ENCODE data around the gene ZBED3.

ZBED3 gene

DNA sequence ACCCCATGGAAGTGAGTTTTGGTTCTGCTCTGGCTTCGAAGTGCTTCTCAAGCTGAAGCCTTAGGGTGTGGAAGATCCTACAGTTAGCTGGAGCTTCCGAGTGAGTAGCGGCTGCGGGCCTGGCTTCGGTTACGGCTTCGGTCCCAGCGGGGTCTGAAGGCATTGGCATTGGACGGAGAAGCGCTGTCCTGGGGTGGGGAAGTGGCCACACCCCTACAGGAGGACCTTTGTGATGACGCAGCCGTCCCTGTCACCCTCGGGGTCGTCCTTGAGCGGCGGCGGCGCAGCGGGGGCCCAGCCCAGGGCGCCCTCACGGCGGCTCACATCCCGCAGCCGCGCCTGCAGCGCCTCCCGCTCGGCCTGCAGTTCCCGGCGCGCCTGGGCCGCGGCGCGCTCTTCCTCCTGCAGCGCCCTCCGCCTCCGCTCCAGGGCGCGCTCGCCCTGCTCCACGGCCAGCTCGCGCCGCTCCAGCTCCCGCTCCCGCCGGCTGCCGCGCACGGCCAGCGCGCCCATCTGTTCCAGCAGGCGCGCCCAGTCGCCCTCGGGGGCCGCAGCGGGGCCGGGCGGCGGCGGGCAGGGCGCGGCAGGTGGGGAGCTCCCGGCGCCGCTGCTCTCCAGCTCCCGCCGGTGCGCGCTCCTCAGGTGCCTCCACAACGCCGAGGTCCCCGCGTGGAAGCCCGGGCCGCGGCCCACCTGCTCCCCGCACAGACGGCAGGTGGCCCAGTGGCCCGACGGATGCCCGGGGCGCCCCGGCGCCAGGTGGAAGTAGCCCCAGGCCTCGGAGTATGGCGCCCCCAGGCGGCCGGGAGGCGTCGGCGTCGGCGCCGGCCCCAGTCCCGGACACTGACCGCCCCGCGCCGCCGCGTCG lies 9.9 kb downstream of the ZBED3 start:
- DNase-seq, result peak; percentile 73

DNA sequence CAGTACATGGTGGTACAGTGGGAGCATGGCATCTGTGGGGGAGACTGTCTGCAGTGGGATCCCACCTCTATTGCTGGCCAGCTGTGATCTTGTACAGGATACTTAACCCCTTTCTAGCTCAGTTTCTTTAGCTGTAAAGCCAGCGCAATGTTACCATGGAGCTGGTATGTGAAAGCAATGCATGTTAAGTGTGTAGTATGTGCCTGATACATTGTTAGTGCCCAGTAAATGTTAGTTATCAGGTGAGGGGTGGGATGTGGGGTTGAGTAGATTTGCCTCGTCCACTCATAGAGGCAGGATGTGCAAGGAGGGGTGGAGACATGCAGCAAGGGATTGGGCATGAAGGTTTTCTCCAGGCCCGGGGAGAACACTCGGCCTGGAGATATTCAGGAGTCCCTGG lies 12.3 kb downstream of the ZBED3 start:
- no peak for DNase-seq

DNA sequence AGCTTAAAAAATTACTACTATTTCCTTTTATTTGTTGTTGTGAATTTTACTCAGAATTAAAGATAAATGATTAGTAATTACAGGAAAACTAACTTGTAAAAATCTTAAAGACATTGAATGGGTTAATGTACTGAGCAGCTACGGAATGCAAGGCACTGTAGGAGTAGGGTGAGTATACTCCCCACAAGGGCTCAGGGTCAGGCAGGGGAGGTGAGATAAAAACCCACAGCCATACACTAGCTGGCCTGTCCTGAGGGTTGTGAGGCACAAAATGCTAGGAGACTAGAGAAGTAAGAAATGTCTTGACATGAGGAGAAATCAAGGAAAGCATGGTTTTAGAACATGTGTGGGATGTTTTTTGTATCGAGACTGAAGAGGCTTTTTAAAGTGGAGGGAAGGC lies 13.4 kb downstream of the ZBED3 start:
- DNase-seq, result no peak

DNA sequence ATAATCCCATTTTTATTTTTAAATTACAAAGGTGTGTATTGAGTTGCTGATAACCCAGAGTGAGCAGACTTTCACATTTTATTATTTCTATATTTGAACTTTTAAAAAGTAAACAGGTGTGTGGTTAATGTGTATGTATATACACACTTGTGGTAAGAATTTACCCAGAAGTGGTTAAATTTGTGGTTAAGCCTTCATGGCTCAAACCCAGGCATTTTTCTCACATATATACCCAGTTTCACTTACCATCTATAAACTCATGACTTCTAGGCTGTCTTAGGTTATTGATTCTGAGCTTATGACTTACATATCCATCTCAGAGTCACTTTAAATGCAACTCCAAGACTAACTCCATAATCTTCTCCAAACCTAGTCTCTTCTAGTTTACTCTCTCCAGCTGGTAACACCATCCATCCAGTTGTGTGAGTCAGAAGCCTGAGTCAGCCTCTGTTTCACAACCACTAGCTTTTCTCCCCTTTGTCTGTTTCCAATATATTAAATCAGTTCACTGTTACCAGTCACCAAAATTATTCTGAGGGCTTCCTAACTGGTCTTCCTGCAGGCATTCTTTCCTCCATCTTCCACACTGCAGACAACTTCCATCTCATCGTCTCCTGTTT lies 20.2 kb downstream of the ZBED3 start:
- DNase-seq, result no peak

DNA sequence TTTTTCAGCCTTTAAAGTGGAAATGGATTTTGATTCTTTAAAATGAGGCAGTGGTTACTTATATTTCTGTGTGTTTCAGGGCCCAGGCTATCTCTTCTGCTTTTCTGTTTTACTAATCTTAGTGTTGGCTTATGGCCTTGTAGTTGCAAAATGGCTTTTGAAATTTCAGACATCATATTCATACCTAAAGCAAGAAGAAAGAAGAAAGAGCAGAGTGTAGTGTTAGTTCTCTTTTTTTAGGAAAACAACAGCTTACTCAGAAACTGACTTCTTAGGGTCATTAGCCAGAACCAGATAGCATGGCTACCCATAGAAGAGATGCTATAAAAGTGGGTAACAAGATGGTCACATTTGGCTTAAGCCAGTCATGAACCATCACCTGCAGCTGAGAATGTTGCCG lies 20.9 kb downstream of the ZBED3 start:
- DNase-seq, result no peak

DNA sequence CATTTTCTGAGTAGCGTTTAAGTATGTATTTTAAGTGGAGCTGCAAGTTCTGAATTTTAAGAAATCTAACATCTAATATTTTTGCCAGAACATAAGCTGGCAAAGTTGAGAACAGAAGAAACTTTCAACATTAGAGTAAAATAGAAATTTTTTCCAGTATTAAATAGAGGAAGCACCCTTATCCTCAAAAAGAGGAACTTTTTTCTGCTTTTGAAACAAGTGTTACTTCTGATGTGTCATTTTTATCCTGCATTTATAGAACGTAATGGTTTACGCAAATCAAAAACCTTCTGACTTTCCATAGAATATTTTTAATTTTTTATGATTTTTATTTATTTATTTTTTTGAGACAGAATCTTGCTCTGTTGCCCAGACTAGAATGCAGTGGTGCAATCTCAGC lies 21.8 kb downstream of the ZBED3 start:
- no peak for DNase-seq

DNA sequence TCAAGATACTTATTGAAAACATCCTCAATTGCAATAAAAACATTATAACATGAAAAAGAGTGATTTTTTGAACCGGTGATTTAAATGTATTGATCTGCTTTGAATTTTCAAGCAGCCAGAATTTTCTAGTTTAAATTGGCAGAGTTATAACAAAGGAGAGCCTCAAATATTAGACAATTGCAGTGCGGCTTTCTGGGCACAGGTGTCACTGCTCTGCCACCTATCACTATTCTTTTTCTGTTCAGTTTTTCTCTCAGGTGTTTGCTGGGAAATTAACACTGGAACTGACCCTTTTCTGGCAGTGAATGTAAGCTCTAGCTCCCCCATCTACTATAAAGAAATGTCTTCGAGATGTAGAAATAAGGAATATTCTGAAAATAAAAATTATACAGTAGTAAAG lies 23.0 kb downstream of the ZBED3 start:
- no peak for DNase-seq

DNA sequence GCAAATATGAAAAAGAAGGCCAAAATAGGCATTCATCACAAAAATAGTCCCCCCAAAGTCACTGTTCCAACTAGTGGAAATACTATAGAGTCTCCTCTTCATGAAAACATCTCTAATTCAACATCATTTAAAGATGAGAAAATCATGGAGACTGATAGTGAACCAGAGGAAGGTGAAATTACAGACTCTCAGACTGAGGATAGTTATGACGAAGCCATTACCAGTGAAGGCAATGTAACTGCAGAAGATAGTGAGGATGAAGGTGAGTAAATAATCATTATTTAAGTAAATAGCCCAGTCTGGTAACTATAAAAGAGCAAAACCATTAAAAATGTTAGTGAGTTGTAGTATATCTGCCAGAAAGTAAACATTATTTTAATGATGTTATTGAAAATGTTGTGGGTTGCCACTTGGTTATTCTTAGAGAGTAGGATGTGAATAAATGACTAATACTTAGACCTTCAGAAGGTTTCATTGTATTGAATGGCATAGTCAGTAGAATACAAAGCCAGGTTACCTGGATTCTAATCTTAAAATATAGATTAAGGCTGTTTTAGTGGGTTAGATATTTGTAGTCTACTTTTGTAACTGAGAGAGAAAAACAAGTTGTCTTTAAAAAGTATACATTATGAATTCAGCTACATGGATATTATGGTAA lies 40.5 kb downstream of the ZBED3 start:
- DNase-seq, result peak; percentile 4

DNA sequence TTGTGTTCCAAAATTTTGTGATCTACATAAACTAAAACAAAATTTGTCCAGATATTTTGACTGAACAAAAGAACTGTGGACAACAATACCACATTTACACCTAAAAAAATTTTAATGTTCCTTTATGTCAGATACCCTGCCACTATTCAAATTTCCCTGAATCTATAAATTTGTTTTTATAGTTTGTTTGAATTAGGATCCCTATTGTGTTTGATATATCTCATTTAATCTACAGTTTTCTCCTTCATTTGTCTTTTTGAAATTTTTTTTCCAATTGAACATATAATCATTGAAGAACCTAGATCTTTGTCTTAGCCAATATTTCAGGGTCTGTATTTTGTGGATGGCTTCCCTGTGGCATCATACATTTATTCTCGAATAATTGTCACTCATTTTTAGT lies 51.1 kb downstream of the ZBED3 start:
- no peak for DNase-seq

DNA sequence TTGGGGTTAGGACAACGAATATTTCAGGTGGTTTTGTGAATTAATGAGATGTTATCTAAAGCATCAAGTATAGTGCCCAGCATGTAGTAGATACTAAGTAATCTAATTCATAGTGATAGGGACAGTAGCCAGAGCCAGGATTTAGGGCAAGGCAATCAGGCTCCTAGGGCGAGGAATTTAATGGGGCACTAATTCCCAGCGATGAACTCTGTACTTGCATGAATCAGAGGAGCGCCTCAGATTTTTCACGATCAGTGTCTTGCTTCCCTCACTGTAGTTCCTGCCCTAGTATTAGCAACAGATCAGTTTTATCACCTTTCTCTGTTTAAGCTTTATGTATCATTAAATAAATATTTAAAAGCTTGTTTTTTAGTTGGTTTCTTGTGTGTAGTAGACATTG lies 53.7 kb downstream of the ZBED3 start:
- no peak for DNase-seq

DNA sequence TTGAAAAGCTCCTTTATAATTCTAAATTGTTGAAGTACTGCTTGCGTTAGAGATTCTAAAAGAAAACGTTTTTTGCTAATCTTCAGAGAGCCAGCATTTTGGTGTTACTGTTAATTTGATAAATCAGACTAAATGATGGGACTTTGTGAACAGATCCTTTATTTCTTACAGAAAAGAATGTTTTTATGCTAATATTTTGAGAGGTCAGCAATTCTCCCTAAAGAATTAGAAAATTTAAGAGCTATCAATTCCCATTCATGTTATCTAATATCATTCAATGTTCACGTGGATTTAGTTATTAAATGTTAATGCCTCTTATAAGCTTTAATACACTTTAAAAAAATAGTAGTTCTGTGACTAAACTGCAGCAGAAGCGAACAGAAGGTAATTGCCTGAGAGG lies 54.5 kb downstream of the ZBED3 start:
- DNase-seq, result no peak

DNA sequence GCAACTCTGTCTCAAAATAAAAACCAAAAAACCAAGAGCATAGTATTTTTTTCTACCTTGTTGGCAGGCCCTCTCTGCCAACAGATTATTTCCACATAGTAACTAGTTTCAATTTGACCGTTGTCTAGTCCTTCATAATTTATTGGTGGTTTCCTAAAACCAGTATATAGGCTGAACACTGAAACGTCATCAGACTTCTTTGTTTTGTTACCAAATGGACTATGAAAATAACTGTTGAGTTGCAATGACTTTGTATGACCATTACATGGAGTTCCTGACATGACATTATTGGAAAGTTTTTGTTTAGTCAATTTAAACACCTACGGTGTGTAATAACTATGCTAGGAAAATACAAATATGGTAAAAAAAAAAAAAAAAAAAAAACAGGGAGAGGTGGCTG lies 55.2 kb downstream of the ZBED3 start:
- peak; percentile 41 for DNase-seq

DNA sequence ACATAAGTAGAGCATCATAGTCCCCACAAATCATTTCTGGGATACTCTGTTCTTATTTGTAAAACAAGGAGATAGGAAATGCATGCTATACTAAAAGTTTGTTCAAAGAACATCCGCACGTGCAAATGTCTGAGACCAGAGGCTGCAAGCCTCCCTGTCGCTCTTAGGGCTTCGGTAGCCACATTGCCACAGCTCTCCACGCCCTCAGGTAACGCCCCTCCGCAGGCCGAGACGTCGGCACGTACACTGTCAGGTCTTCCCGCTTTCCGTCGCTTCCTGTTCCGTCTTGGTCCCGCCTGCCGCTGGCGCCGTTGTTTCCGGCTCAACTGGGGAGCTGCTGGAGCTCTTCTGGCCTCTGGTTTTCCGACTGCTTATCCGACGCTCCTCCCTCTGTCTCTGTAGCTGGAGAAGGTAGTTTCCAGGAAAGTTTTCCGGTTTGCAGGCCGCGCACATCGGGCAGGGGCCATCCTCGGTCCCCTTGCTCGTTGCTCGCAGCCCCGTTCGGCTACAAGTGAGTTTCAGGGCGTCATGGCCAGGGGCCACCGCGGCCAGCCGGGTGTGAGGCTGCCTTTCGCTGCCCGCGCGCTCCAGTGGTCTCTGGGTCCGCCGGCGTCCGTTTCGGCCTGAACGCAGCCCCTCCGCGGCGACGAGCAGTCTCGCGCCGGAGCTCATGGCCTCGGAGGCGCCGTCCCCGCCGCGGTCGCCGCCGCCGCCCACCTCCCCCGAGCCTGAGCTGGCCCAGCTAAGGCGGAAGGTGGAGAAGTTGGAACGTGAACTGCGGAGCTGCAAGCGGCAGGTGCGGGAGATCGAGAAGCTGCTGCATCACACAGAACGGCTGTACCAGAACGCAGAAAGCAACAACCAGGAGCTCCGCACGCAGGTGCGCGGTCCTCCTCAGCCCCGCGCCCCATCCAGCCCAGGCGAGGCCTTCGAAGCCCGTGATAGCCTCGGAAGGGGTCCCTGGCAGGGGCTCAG lies 56.7 kb downstream of the ZBED3 start, which contains the start of gene AGGF1:
TSS of gene AGGF1 (plus strand) at position 308 of the 975 bp plus-strand sequence. CDS start at position 671, 363 bp downstream.
- DNase-seq, result peak; percentile 96

DNA sequence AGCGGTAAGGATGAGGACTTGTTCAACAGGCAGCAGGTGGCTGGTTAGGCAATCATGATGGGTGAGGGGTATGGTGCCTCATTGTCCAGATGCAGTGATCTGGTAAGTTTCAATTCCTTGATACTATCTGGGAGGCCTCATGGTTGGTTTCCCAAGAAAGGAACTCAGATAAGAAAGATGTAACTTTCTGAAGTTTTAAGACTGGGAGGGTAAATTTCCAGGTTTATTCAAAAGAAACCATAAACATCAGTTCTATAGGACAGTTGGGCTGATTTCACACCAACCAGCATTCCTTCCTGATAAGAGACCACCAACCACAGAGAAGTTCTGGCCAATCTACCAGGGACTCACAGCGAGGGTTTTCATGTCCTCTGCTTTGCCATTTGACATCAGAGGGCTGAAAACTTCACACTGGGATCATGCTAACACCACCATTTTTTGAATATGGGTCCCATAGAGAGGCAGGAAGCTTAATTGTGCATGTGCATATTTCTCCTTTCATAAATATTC lies 57.7 kb downstream of the ZBED3 start:
- no peak for DNase-seq

DNA sequence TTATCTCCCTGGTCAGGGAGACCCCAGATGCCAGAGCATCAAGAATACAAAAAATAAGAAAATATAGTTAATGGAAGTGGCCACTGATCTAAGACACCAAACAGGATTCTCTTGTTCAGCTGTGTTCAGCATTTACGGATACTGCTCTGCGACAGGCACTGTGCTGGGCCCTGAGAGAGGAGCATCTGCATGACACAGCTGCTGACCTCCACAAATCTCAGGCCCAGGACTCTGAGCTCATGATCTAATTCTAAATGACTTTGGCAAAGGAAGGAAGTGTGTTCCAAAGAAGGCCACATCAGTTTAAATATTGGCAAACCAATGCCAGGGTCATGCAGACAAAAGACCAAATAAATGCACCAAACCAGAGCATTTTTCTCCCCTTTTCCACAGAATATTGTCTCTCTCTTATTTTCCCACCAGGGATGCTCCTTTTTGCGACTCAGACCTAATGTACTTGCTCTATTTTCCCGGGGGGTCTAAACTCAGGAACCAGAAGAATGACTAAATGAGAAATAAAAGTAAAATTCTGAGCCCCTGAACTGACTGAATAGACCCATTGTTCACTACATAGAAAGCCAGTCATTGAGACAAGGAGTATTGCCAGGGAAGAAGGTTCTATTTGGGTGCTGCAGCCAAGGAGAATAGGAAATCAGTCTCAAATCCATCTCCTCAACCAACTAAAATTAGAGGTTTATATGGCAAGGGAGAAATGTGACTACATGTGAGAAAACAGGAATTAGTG lies 58.3 kb downstream of the ZBED3 start:
- no peak for DNase-seq

DNA sequence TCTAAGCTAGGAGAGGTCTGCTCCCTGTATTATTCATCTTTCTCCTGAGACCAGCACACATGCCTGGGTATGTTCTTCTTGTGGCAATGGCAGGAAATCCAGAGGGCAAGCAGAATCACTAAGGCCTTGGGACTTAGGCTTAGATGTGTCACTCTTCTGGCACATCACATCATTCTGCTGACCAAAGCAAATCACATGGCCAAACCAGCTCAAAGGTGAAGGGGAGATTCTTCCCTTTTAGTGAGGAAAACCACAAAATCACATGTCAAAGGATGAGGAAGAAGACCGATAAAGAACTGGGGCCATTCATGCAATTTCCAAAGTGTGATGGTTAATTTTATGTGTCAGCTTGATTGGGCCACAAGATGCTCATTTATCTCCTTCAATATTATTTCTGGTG lies 62.6 kb downstream of the ZBED3 start:
- DNase-seq, result no peak

DNA sequence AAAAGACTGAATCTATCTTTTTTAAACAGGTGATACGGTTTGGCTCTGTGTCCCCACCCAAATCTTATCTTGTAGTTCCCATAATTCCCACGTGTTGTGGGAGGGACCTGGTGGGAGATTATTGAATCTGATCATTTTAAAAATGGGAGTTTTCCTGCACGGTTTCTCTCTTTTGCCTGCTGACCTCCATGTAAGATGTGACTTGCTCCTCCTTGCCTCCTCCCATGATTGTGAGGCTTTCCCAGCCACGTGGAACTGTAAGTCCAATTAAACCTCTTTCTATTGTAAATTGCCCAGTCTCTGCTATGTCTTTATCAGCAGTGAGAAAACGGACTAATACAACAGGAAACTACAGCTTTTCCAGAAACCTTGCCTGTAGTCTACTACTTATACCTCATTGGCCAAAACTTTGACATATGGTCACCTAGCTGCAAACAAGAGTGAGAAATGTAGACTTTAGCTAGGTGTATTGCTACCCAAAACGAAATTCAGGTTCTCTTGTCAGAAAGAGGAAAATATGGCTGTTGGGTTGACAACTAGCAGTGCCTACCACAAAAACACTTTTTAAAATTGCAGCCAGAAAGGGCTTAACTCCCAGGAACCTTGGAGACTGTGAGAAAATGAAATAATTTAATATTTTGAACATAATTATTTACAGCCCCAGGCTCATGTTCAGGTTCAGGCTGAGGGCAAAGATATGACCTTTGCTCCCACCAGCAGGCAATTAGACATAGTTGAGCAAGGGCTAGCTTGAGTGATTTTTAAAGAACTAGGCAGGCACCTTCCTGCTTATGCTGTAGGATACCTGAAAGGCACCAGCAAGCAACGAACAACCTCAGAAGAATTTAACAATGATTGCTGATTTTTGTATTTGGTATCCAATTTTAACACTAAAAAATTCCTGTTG lies 64.3 kb downstream of the ZBED3 start:
- no peak for DNase-seq
